Caco-2 (cell line): Measurements from ENCODE around the gene TAF3. TPM values are rescaled to one million over a fixed set of nuclear protein-coding genes. Genes with fewer than 3 reads are reported as not detected.

Experiments used
- BruUV-seq: library from RNA; stranded (reverse); fragments of 400-500 nt; replicated peaks from 2 replicates; lab custom pipeline; 2021; lab: Mats Ljungman, UMichigan
- CTCF ChIA-PET: fragments of 300-600 bp; sonication (Branson Sonifier 250); formaldehyde crosslinking; loops from one replicate; lab custom pipeline; 2022; ENCODE audit warnings: antibody characterized with exemption; lab: Charles Lee
- POLR2A ChIA-PET: fragments of 300-600 bp; sonication (Branson Sonifier 250); formaldehyde crosslinking; loops from one replicate; lab custom pipeline; 2022; ENCODE audit warnings: antibody characterized with exemption; lab: Charles Lee
- DNase-seq, 2 experiments: peaks; one replicate each; pipeline versions ENCODE4 v3.0.0 to v3.0.0-alpha.2; 2020 to 2022
- H3K27me3 ChIP-seq: replicated peaks from 2 replicates; pipeline ENCODE4 v1.6.0; 2011; ENCODE audit warnings: low read length; ENCODE audit not compliant: control insufficient read depth, insufficient read depth
- H3K36me3 ChIP-seq: 2 replicates; pipeline ENCODE4 v1.5.1; 2011; ENCODE audit warnings: low read length; ENCODE audit not compliant: control insufficient read depth, insufficient read depth
- H3K4me1 ChIP-seq: fragments of 250-450 bp; sonication (Bioruptor Pico); 2 replicates; pipeline ENCODE4 v1.5.1; 2020; ENCODE audit warnings: mild to moderate bottlenecking
- H3K4me3 ChIP-seq: 2 replicates; pipeline ENCODE4 v1.5.1; 2011; ENCODE audit warnings: low read depth, mild to moderate bottlenecking, control low read depth, low read length
- H3K9me3 ChIP-seq: fragments of 250-450 bp; sonication (Bioruptor Pico); 2 replicates; pipeline ENCODE4 v1.5.1; 2020; ENCODE audit warnings: mild to moderate bottlenecking, moderate library complexity
- H3K27ac Mint-ChIP-seq: one replicate; pipeline ENCODE4 v1.8.0; 2022; ENCODE audit warnings: mixed read lengths; ENCODE audit not compliant: unreplicated experiment
- H3K27me3 Mint-ChIP-seq: one replicate; pipeline ENCODE4 v1.8.0; 2022; ENCODE audit warnings: mixed read lengths; ENCODE audit not compliant: insufficient read depth, unreplicated experiment
- H3K36me3 Mint-ChIP-seq: one replicate; pipeline ENCODE4 v1.8.0; 2022; ENCODE audit warnings: mild to moderate bottlenecking, mixed read lengths; ENCODE audit not compliant: insufficient read depth, unreplicated experiment
- H3K4me1 Mint-ChIP-seq: one replicate; pipeline ENCODE4 v1.8.0; 2022; ENCODE audit warnings: low read depth, mixed read lengths; ENCODE audit not compliant: unreplicated experiment
- H3K4me3 Mint-ChIP-seq: one replicate; pipeline ENCODE4 v1.8.0; 2022; ENCODE audit warnings: mild to moderate bottlenecking, moderate library complexity, mixed read lengths; ENCODE audit not compliant: unreplicated experiment
- H3K9me3 Mint-ChIP-seq: one replicate; pipeline ENCODE4 v1.8.0; 2022; ENCODE audit warnings: mixed read lengths; ENCODE audit not compliant: unreplicated experiment
- CTCF ChIP-seq, 2 experiments: fragments of 200-600 bp in 1 of 2; IDR thresholded peaks; 1 replicate in 1 of 2; 2 replicates in 1 of 2; pipeline versions ENCODE4 v1.5.1 to v1.8.0; 2011 to 2022; ENCODE audit warnings: antibody characterized with exemption in 1 of 2, control low read depth in 1 of 2, inconsistent platforms in 1 of 2, low read depth in 1 of 2, low read length in 1 of 2, mild to moderate bottlenecking in 1 of 2, moderate library complexity in 1 of 2; ENCODE audit not compliant: insufficient read depth in 1 of 2, severe bottlenecking in 1 of 2, unreplicated experiment in 1 of 2
- intact Hi-C: fragments of 100-400 bp; cut with micrococcal nuclease; formaldehyde crosslinking; loops from one replicate; pipeline ENCODE4 v1.10.0; 2022; ENCODE audit not compliant: unreplicated experiment
- total RNA-seq: library from RNA; stranded (reverse); gene quantifications from 2 replicates; pipeline ENCODE4 v1.2.3, GENCODE V29; 2022

Gene TAF3
- total RNA-seq, 1 experiment from 2014 or later: 30.6 TPM

DNA sequence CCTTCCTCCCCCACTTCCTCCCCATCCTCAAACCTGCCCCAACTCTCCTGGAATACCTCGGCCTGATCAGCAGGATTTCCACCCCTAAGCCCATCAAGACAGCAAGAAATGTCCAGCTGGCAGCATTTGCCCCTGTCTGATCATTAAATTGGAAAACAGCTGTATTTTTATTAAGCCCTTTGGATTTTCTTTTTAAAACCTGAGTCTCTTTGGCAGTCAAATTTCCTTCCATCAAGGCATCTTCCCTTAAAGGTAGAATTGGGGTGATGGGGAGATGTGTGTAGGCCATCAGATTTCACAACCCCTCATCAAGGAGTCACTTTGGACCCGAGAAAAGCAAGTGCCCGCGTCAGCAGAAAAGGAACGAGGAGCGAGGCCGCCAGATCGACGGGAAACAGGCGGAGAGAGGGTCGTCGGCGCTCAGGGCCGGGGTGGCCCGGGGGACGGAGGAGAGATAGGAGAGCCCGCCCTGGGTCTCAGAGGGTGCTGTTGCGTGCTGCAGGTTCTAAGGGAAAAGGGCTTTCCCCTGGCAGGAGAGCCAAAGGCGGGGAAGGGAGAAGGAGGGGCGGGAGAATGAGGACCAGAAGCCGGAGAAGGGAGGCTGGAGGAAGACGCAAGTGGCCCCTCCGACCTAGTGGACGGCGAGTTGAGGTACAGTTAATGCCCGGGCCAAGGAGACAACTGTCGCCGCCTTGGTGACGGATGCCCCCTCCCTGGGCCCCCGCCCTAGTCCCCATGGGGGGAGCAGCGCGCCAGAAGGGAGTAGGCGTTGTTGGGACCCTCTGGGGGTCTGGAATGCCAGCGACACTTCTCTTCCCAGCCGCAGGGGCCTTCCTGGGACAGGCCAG lies 224.6 kb downstream of the TAF3 start:
- BruUV-seq: no TSS peak
- ChIA-PET CTCF (no interaction called here), POLR2A (no interaction called here)
- no peaks in the 10 kb centered on the region for H3K27me3 ChIP-seq
- no peak overlapping the region for H3K27ac Mint-ChIP-seq
- no peaks in the 10 kb centered on the region for H3K36me3 Mint-ChIP-seq
- H3K9me3 Mint-ChIP-seq: no peaks in the 10 kb centered on the region
- H3K36me3 ChIP-seq: no peaks in the 10 kb centered on the region
- TF ChIP-seq CTCF (IDR thresholded peaks at IDR 0.05; ENCODE audit: insufficient read depth in 1 of 2, low read depth in 1 of 2, low read length in 1 of 2, severe bottlenecking in 1 of 2, unreplicated experiment in 1 of 2): no peak
- H3K4me1 ChIP-seq: peaks cover 28% of the 10 kb centered on the region
- intact Hi-C loops: no loop called here
- no peaks in the 10 kb centered on the region for H3K9me3 ChIP-seq
- no peaks in the 10 kb centered on the region for H3K27me3 Mint-ChIP-seq
- no peak overlapping the region for H3K4me3 ChIP-seq
- no peak for DNase-seq
- peaks cover 35% of the 10 kb centered on the region for H3K4me1 Mint-ChIP-seq
- H3K4me3 Mint-ChIP-seq: no peak overlapping the region

DNA sequence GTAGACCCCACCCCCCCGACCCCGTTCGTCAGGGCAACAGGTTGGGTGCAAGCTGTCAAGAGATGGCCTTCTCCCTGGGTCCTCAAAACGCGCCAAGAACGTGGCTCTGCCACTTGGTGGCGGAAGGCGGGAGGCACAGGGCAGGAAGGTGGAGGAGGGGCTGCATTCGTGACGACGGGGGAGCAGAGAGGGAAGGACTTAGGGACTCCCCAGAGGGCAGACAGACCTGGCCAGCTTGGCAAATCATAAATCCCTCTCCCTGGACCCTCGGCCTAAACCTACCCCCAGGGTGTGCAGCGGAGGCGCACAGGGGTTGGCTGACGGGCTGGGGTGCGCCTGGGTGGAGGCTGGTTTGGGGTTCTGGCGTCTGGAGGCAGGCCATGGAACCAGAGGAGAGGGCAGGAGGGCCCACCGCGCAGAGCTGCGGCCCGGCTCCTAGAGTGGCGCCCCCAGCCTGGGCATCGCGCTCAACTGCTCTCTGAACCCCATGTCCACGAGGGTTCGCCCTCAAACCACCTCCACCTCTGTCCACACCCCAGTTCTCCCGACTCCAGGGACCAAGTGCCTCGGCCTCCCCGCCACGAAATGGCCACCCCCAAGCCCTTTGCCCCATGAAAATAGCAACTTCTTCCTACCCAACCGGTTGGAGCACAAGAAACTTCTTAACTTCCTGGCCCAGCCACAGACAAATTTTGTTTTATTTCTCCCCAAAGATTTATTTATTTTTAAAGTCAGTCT lies 225.4 kb downstream of the TAF3 start:
- no peak for DNase-seq
- H3K4me1 Mint-ChIP-seq: peaks cover 30% of the 10 kb centered on the region
- intact Hi-C loops: no loop called here
- H3K9me3 Mint-ChIP-seq: no peaks in the 10 kb centered on the region
- Histone ChIP-seq H3K27me3 (no peaks in the 10 kb centered on the region), H3K9me3 (no peaks in the 10 kb centered on the region), H3K4me3 (no peak overlapping the region), H3K36me3 (no peaks in the 10 kb centered on the region), H3K4me1 (peaks cover 28% of the 10 kb centered on the region)
- H3K27ac Mint-ChIP-seq: no peak overlapping the region
- TF ChIP-seq CTCF (IDR thresholded peaks at IDR 0.05; ENCODE audit: insufficient read depth in 1 of 2, low read depth in 1 of 2, low read length in 1 of 2, severe bottlenecking in 1 of 2, unreplicated experiment in 1 of 2): no peak
- ChIA-PET POLR2A (no interaction called here), CTCF (no interaction called here)
- H3K27me3 Mint-ChIP-seq: no peaks in the 10 kb centered on the region
- H3K36me3 Mint-ChIP-seq: no peaks in the 10 kb centered on the region
- H3K4me3 Mint-ChIP-seq: no peak overlapping the region
- no TSS peak for BruUV-seq

DNA sequence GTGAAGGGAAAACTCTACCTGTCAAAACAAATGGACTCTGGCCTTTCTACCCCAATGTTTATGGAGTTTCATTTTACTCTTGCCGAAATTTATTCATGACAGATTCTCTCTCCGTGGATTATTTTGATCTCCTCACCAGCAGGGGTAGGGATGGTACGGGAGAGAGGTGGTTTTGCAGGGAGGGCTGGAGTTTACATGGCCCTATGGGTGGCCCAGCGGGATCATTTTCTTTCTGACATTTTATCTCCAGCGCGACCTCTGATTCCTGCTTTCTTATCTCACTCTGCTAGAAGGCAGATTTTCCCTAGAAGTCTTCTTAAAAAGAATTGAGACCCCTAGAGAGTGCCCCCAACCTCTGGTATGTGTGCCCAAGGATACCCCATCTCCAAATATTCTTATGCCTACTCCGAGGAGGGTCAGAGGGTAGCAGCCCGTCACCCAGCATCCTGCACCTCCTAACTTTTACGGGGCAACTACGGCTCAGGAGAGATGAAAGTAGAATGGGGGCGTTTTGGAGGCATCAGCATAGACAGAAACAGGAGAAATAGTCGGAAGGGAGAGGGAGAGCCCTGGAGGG lies 226.1 kb downstream of the TAF3 start:
- no peaks in the 10 kb centered on the region for H3K27me3 ChIP-seq
- TF ChIP-seq CTCF (IDR thresholded peaks at IDR 0.05; ENCODE audit: insufficient read depth in 1 of 2, low read depth in 1 of 2, low read length in 1 of 2, severe bottlenecking in 1 of 2, unreplicated experiment in 1 of 2): no peak
- Mint-ChIP-seq H3K4me1 (peaks cover 28% of the 10 kb centered on the region), H3K36me3 (no peaks in the 10 kb centered on the region), H3K27ac (peak overlapping the region; percentile 65), H3K4me3 (peak overlapping the region; percentile 76), H3K27me3 (no peaks in the 10 kb centered on the region), H3K9me3 (no peaks in the 10 kb centered on the region)
- DNase-seq: no peak
- CTCF ChIA-PET: no interaction called here
- no TSS peak for BruUV-seq
- peak overlapping the region; percentile 43; the same call in 1 of the 2 replicates for H3K4me3 ChIP-seq
- H3K4me1 ChIP-seq: peaks cover 24% of the 10 kb centered on the region
- H3K9me3 ChIP-seq: no peaks in the 10 kb centered on the region
- H3K36me3 ChIP-seq: no peaks in the 10 kb centered on the region
- intact Hi-C loops: no loop called here
- POLR2A ChIA-PET: no interaction called here
